ENCODE measurements around the gene C1orf21.

Gene C1orf21

DNA sequence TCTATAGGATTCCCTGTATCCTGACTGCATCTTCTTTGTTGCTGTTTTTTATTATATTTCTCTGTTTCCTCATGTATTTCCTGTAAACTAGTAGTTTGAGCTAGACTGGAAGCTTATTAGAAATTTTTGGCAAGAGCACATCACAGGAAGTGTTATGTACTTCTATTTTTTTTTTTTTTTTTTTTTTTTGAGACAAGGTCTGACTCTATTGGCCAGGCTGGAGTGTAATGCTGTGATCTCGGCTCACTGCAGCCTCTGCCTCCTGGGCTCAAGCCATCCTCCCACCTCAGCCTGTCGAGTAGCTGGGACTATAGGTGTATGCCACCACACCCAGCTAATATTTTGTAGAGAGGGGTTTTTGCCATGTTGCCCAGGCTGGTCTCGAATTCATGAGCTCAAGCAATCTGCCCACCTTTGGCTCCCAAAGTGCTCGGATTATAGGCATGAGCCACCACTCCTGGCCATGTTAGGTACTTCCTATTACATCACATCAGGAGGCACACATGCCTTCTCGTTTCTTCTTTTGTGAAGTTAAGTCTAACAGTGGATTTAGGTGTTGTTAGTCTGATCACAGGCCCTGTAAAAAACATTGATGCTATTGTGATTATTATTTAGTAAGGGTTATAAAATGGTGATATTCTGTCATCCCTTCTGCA, 12.5 kb downstream of the C1orf21 start:
- DNase-seq (ENCODE audit: low read depth): no peak
- no peak overlapping the region for H3K4me3 ChIP-seq (ENCODE audit: low read depth, low read length)
- TF ChIP-seq, protein P1, sequence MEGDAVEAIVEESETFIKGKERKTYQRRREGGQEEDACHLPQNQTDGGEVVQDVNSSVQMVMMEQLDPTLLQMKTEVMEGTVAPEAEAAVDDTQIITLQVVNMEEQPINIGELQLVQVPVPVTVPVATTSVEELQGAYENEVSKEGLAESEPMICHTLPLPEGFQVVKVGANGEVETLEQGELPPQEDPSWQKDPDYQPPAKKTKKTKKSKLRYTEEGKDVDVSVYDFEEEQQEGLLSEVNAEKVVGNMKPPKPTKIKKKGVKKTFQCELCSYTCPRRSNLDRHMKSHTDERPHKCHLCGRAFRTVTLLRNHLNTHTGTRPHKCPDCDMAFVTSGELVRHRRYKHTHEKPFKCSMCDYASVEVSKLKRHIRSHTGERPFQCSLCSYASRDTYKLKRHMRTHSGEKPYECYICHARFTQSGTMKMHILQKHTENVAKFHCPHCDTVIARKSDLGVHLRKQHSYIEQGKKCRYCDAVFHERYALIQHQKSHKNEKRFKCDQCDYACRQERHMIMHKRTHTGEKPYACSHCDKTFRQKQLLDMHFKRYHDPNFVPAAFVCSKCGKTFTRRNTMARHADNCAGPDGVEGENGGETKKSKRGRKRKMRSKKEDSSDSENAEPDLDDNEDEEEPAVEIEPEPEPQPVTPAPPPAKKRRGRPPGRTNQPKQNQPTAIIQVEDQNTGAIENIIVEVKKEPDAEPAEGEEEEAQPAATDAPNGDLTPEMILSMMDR (IDR thresholded peaks at IDR 0.05; ENCODE audit: control insufficient read depth, extremely low read depth, insufficient read depth): no peak

DNA sequence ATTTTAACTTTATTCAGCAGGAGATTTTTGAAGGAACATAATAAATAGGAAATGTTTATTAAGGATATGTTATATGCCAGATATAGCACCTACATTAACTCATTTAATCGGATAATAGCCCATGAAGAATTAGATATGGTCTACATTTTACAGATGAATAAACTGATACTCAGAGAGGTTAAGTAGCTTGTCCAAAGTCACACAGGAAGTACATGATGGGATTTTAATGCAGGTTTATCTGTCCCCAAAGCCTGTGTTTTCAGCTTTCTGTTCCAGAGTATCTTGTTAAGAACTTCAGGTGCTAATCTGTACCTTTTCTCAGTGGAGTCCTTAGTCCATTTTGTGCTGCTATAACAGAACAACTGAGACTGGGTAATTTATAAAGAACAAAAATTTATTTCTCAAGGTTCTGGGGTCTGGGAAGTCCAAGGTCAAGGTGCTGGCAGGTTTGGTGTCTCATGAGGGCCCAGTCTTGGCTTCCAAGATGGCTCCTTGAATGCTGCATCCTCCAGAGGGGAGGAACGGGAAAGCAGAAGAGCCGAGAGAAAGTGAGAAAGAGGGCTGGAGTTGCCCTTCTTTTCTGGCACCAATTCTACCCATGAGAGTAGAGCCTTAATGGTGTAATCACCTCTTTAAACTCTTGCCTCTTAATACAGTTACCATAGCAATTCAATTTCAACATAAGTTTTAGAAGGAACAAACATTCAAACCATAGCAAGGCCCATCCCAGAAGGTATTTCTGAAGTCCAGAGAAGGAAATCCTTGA, 17.3 kb downstream of the C1orf21 start:
- H3K4me3 ChIP-seq (ENCODE audit: low read depth, low read length): no peak overlapping the region
- TF ChIP-seq, protein P1 (IDR thresholded peaks at IDR 0.05; ENCODE audit: control insufficient read depth, extremely low read depth, insufficient read depth): no peak
- DNase-seq (ENCODE audit: low read depth): no peak

DNA sequence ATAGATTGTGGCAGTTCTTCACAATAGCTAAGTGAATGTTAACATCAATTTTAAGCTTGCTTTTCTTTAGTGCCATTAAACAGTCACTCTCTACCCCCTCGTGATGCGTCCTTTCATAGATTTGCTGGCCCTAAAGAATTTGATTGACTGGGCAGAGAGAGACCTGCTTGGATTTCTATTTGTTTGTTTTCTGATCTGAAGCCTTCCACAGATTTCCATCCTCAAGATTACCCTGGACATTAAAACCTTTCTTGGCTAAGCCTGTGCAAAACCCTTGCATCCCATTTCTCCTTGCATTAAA, 17.8 kb downstream of the C1orf21 start:
- no peak for DNase-seq (ENCODE audit: low read depth)
- H3K4me3 ChIP-seq (ENCODE audit: low read depth, low read length): no peak overlapping the region
- TF ChIP-seq, protein P1 (IDR thresholded peaks at IDR 0.05; ENCODE audit: control insufficient read depth, extremely low read depth, insufficient read depth): no peak

DNA sequence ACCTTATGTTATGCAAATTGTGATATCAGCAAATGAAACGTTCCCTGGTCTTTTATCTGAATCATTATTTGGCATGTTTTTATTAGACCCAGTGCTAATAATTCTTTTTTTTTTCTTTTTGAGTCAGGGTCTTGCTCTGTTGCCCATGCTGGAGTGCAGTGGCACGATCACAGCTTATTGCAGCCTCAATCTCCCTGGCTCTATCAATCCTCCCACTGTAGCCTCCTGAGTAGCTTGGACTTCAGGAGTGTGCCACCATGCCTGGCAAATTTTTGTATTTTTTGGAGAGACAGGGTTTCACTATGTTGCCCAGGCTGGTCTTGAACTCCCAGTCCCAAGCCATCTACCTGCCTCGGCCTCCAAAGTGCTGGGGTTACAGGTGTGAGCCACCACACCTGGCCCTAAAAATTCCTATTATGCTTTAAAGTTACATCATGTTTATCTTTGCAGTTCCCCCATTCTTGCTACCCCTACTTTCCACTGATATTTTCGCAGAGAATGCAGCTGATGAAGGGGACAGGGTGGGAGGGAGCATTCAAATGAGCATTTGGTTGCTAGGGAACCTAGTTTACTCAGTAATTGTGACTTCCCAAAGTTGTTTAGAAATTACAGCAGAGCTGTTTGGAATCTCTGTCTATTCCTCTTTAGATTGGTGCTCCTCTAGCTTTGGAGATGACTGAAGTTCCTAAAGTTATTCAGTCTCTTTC, 18.4 kb downstream of the C1orf21 start:
- TF ChIP-seq, protein P1 (IDR thresholded peaks at IDR 0.05; ENCODE audit: control insufficient read depth, extremely low read depth, insufficient read depth): no peak
- H3K4me3 ChIP-seq (ENCODE audit: low read depth, low read length): no peak overlapping the region
- no peak for DNase-seq (ENCODE audit: low read depth)

DNA sequence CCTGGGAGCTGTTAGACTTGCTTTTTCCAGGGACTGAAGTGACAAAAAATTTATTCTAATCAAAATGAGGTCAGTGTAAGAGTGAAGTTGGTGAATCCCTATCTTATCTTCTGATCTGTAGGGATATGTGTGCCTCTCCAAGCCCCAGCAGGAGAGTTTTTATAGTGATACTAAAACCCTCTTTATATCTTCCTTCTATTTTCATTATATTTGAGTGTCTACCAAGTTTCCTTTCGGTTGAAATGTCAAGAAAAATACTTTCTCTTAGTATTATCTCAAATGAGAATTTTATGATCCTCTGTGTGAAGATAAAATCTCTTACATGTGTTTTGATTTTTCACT, 18.9 kb downstream of the C1orf21 start:
- no peak overlapping the region; the same call in 1 of the 2 replicates for H3K4me3 ChIP-seq (ENCODE audit: low read depth, low read length)
- TF ChIP-seq, protein P1 (IDR thresholded peaks at IDR 0.05; ENCODE audit: control insufficient read depth, extremely low read depth, insufficient read depth): no peak
- DNase-seq (ENCODE audit: low read depth): no peak

DNA sequence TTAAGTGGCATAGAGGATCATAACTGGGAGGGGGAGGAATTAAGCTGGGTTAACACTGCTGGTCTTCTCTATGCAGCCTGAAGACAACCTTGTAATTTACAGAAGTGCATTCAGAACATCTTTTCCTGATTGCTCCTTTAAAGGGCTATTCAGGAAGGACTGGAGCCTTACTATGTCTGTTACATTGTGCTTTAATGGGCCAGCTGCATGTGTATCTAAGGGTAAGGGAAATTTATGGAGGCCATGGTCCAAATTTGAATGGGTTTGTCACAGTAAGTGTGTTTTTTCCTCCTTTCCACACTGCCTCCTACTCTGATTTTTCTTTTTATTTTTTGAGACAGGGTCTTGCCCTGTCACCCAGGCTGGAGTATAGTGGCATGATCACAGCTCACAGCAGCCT, 19.6 kb downstream of the C1orf21 start:
- TF ChIP-seq, protein P1 (IDR thresholded peaks at IDR 0.05; ENCODE audit: control insufficient read depth, extremely low read depth, insufficient read depth): no peak
- peak overlapping the region; percentile 14; the same call in 1 of the 2 replicates for H3K4me3 ChIP-seq (ENCODE audit: low read depth, low read length)
- DNase-seq (ENCODE audit: low read depth): no peak

Data from LNCaP clone FGC (cell line).